C4-2B (cell line): Measurements from ENCODE around the gene SMARCD2.
A peak's percentile ranks its signal among the peaks of the same experiment; 100 is the strongest.

Source experiments
- H3K27ac ChIP-seq: fragments of 450-650 bp; 2 replicates; pipeline ENCODE4 v1.5.1; 2017
- CTCF ChIP-seq: fragments of 450-650 bp; conservative IDR thresholded peaks from 2 replicates; pipeline ENCODE4 v1.5.1; 2017; ENCODE audit warnings: mild to moderate bottlenecking
- ZFX ChIP-seq: fragments of 450-650 bp; IDR thresholded peaks from 2 replicates; pipeline ENCODE4 v1.6.1; 2017

SMARCD2 gene

GRCh38 chr17:63837480-63837879 lies 5.0 kb downstream of the SMARCD2 start:
- peak overlapping the region; percentile 100 for H3K27ac ChIP-seq
- TF ChIP-seq CTCF (no peak), ZFX (no peak)

GRCh38 chr17:63836811-63837210 lies 5.7 kb downstream of the SMARCD2 start:
- H3K27ac ChIP-seq = peak overlapping the region; percentile 100
- no peak for TF ChIP-seq ZFX
- no peak for TF ChIP-seq CTCF

- no peak; the same call in 1 of the 2 replicates for TF ChIP-seq CTCF
- TF ChIP-seq ZFX = no peak
- H3K27ac ChIP-seq = peak overlapping the region; percentile 1; the same call in 1 of the 2 replicates
These were observed 7.2 kb downstream of the SMARCD2 start for GRCh38 chr17:63835167-63835720.

GRCh38 chr17:63834431-63835166 lies 7.9 kb downstream of the SMARCD2 start:
- TF ChIP-seq CTCF = peak; percentile 85
- no peak for TF ChIP-seq ZFX
- H3K27ac ChIP-seq = peak overlapping the region; percentile 1; the same call in 1 of the 2 replicates

GRCh38 chr17:63833741-63834373 lies 8.6 kb downstream of the SMARCD2 start:
- no peak overlapping the region; the same call in 1 of the 2 replicates for H3K27ac ChIP-seq
- TF ChIP-seq CTCF = no peak
- no peak for TF ChIP-seq ZFX

GRCh38 chr17:63833026-63833740 lies 9.3 kb downstream of the SMARCD2 start:
- no peak for TF ChIP-seq ZFX
- TF ChIP-seq CTCF = no peak
- no peak overlapping the region for H3K27ac ChIP-seq

- H3K27ac ChIP-seq = no peak overlapping the region
- no peak for TF ChIP-seq ZFX
- no peak for TF ChIP-seq CTCF
These were observed 10.0 kb downstream of the SMARCD2 start for GRCh38 chr17:63832455-63832854.
